ENCODE measurements around the gene HDGFL2. TPM values are rescaled to one million over a fixed set of nuclear protein-coding genes. Genes with fewer than 3 reads are reported as not detected.

Gene HDGFL2
- total and polyA plus RNA-seq, 8 donors = 12.8 to 32.9 (median 18.3) TPM

GRCh38 chr19:4499318-4499717 is 27.2 kb downstream of the HDGFL2 start:
- H3K4me3 ChIP-seq = no peak overlapping the region
- no peaks in the 10 kb centered on the region for H3K27me3 ChIP-seq
- intact Hi-C loops (cut with DNase I) = no loop called here
- no peak for ATAC-seq
- H3K4me1 ChIP-seq = no peaks in the 10 kb centered on the region
- H3K27ac ChIP-seq = no peak overlapping the region
- 96% methylated on average over 23 of the region's 23 CpGs for whole genome bisulfite sequencing, 2 donors
- DNase-seq = no peak
- FAIRE-seq = no peak
- no peak for TF ChIP-seq CTCF (IDR thresholded peaks at IDR 0.05)
- peaks cover 0 to 16% (median 5%) of the 10 kb centered on the region in 3 donors for H3K36me3 ChIP-seq
- no peaks in the 10 kb centered on the region for H3K9me3 ChIP-seq

- Histone ChIP-seq H3K9me3 (no peaks in the 10 kb centered on the region), H3K4me1 (no peaks in the 10 kb centered on the region), H3K36me3 (peaks cover 0 to 15% (median 4%) of the 10 kb centered on the region in 3 donors), H3K4me3 (no peak overlapping the region), H3K27me3 (no peaks in the 10 kb centered on the region), H3K27ac (no peak overlapping the region)
- no peak for ATAC-seq
- DNase-seq = no peak
- FAIRE-seq = no peak
- TF ChIP-seq CTCF (IDR thresholded peaks at IDR 0.05) = no peak
- WGBS, 2 donors = 95 to 96% methylated on average over 15 of the region's 15 CpGs
- intact Hi-C loops (cut with DNase I) = no loop called here
These were observed 27.8 kb downstream of the HDGFL2 start for GRCh38 chr19:4499855-4500254.

- intact Hi-C loops (cut with DNase I) = no loop called here
- no peak for FAIRE-seq
These were observed 28.9 kb downstream of the HDGFL2 start for GRCh38 chr19:4500841-4501591.

GRCh38 chr19:4501691-4502090 is 29.6 kb downstream of the HDGFL2 start:
- Histone ChIP-seq H3K36me3 (peaks cover 0 to 6% (median 4%) of the 10 kb centered on the region in 3 donors), H3K4me1 (no peaks in the 10 kb centered on the region), H3K27ac (no peak overlapping the region), H3K4me3 (no peak overlapping the region), H3K9me3 (no peaks in the 10 kb centered on the region), H3K27me3 (no peaks in the 10 kb centered on the region)
- TF ChIP-seq CTCF (IDR thresholded peaks at IDR 0.05) = no peak
- intact Hi-C loops (cut with DNase I) = no loop called here
- WGBS, 2 donors = 91% methylated on average over 22 to 25 of the region's 25 CpGs
- DNase-seq (no peak), ATAC-seq (peak in 1 of 4 donors; percentile 4), FAIRE-seq (no peak)

More at GRCh38 chr19:4500841-4501591, 28.9 kb downstream of the HDGFL2 start:
- no peak for TF ChIP-seq CTCF (IDR thresholded peaks at IDR 0.05)
- Histone ChIP-seq H3K27me3 (no peaks in the 10 kb centered on the region), H3K9me3 (no peaks in the 10 kb centered on the region), H3K4me1 (no peaks in the 10 kb centered on the region), H3K27ac (no peak overlapping the region), H3K4me3 (no peak overlapping the region), H3K36me3 (peaks cover 0 to 10% (median 4%) of the 10 kb centered on the region in 3 donors)
- WGBS, 2 donors = 94 to 96% methylated on average over 26 to 29 of the region's 29 CpGs
- DNase-seq (no peak), ATAC-seq (no peak)

All from pancreas (tissue), 10 donors.